Spleen (tissue), 11 donors: ENCODE results near the gene ZNF584. TPM values are rescaled to one million over a fixed set of nuclear protein-coding genes. Genes with fewer than 3 reads are reported as not detected.

ENCODE experiments used
- DNase-seq: peaks from one replicate; pipeline ENCODE4 v3.0.0-alpha.2; 2020
- H3K27ac ChIP-seq, 8 donors: fragments of 200-600 bp; sonication (generic) in 7 of 8; 1 replicate in 4 of 8; 2 replicates in 4 of 8; pipeline versions ENCODE4 v1.5.0 to v1.8.0; 2016 to 2021; ENCODE audit warnings: inconsistent platforms in 4 of 8, mild to moderate bottlenecking in 4 of 8, moderate library complexity in 1 of 8
- H3K27me3 ChIP-seq, 7 donors: fragments of 200-600 bp; sonication (generic) in 6 of 7; replicated peaks in 1 of 7; 1 replicate in 4 of 7; 2 replicates in 3 of 7; pipeline versions ENCODE4 v1.5.0 to v1.8.0; 2016 to 2021; ENCODE audit warnings: inconsistent platforms in 3 of 7, mild to moderate bottlenecking in 1 of 7
- H3K36me3 ChIP-seq, 6 donors: fragments of 200-600 bp; sonication (generic) in 5 of 6; 1 replicate in 4 of 6; 2 replicates in 2 of 6; pipeline versions ENCODE4 v1.5.0 to v1.8.0; 2016 to 2021; ENCODE audit warnings: inconsistent platforms in 2 of 6
- H3K4me1 ChIP-seq, 6 donors: fragments of 200-600 bp; sonication (generic) in 5 of 6; 1 replicate in 3 of 6; 2 replicates in 3 of 6; pipeline versions ENCODE4 v1.5.0 to v1.8.0; 2016 to 2021; ENCODE audit warnings: inconsistent platforms in 3 of 6
- H3K4me3 ChIP-seq, 8 donors: fragments of 200-600 bp; sonication (generic) in 7 of 8; 1 replicate in 4 of 8; 2 replicates in 4 of 8; pipeline versions ENCODE4 v1.5.0 to v1.8.0; 2016 to 2021; ENCODE audit warnings: inconsistent platforms in 4 of 8, mild to moderate bottlenecking in 4 of 8, moderate library complexity in 2 of 8
- H3K9me3 ChIP-seq, 8 donors: fragments of 200-600 bp; sonication (generic) in 7 of 8; 1 replicate in 4 of 8; 2 replicates in 4 of 8; pipeline versions ENCODE4 v1.5.0 to v1.8.0; 2016 to 2021; ENCODE audit warnings: inconsistent platforms in 4 of 8
- CTCF ChIP-seq, 11 experiments: fragments of 200-600 bp in 7 of 11; fragments of 450-650 bp in 4 of 11; sonication (generic) in 4 of 11; IDR thresholded peaks in 8 of 11; conservative IDR thresholded peaks in 3 of 11; 1 replicate in 7 of 11; 2 replicates in 4 of 11; pipeline versions ENCODE4 v1.4.0 to v1.8.0; 2016 to 2021; ENCODE audit warnings: antibody characterized with exemption in 11 of 11, inconsistent platforms in 4 of 11, mild to moderate bottlenecking in 1 of 11
- POLR2A ChIP-seq, 3 donors: fragments of 450-650 bp; IDR thresholded peaks; one replicate each; pipeline ENCODE4 v1.5.1; 2017; ENCODE audit warnings: antibody characterized with exemption in 3 of 3, mild to moderate bottlenecking in 1 of 3
- POLR2AphosphoS5 ChIP-seq, 3 donors: sonication (generic); formaldehyde crosslinking; IDR thresholded peaks; one replicate each; pipeline ENCODE4 v1.5.1; 2017; ENCODE audit warnings: antibody characterized with exemption in 3 of 3
- WGBS, 5 donors: extraction: QIAGEN DNeasy Blood & Tissue Kit in 3 of 5; methylation state at CpG; one replicate each; pipeline versions ENCODE4 v1.1.5 to v1.1.7; 2013 to 2018; 5-methylcytosine and 5-hydroxymethylcytosine counted together
- intact Hi-C: fragments of 100-400 bp; cut with DNase I; formaldehyde crosslinking; loops from one replicate; pipeline ENCODE4 v1.15.0; 2023; ENCODE audit warnings: low total_unique reads
- polyA plus RNA-seq, 3 donors: library from polyadenylated mRNA; stranded (reverse); fragments of 200-250 nt; gene quantifications; one replicate each; pipeline ENCODE4 v1.2.1, GENCODE V29; 2013
- total RNA-seq, 7 donors: library from RNA; depleted of rRNA in 3 of 7; stranded (reverse); fragments of >200 nt in 3 of 7; fragmentation: NEBNext Ultra II Directional in 4 of 7; extraction: Animal tissue kit (Norgen Biotek cat#: 25700) in 4 of 7; gene quantifications; one replicate each; pipeline versions ENCODE4 v1.1.0 to v1.2.1, GENCODE V29; 2016 to 2021
- donor health status: healthy with polysubstance abuse.
- donor health status: DM: no; HTN: no; CAD: no; lungs with moderate emphysema.
- donor health status: DM: no; HTN: no; CAD: no.
- donor health status: Bipolar disorder and iron deficiency.
- donor health status: healthy.
- donor health status: DM: no; HTN: no; CAD: no.
- donor health status: DM: yes; HTN: yes; CAD: no.

ZNF584 gene
- total and polyA plus RNA-seq, 10 donors: 2.3 to 11.2 (median 8.3) TPM

- no peaks in the 10 kb centered on the region for H3K9me3 ChIP-seq
- peak; percentile 77 for DNase-seq
- no peaks in the 10 kb centered on the region for H3K27me3 ChIP-seq
- H3K4me1 ChIP-seq: peaks cover 23 to 38% (median 28%) of the 10 kb centered on the region in 6 donors
- H3K27ac ChIP-seq: peak overlapping the region in 2 of 8 donors; percentile 97 to 100
- WGBS, 5 donors: 90 to 95% (median 93%) methylated on average over 6 of the region's 6 CpGs
- H3K36me3 ChIP-seq: no peaks in the 10 kb centered on the region
- intact Hi-C loops: no loop called here
- TF ChIP-seq CTCF (IDR thresholded peaks at IDR 0.05 in 8 of 11, conservative IDR thresholded peaks at IDR 0.05 in 3 of 11): no peak
- TF ChIP-seq POLR2AphosphoS5 (IDR thresholded peaks at IDR 0.05): no peak
- TF ChIP-seq POLR2A (IDR thresholded peaks at IDR 0.05): no peak
- no peak overlapping the region for H3K4me3 ChIP-seq
Measured at GRCh38 chr19:58379246-58379645, 29.2 kb upstream of the ZNF584 start.

- 4 to 8% (median 6%) methylated on average over 24 of the region's 24 CpGs for WGBS, 5 donors
Measured at GRCh38 chr19:58380037-58380661, 28.3 kb upstream of the ZNF584 start.

GRCh38 chr19:58380662-58381459 is 27.6 kb upstream of the ZNF584 start, which contains the start of gene ZNF837:
ZNF837 (minus strand) TSS chr19:58381030; CDS start chr19:58369332, 11,698 bp downstream.
- Histone ChIP-seq H3K27ac (peak within 1 kb of the TSS; percentile 87 to 100 (median 96)), H3K9me3 (no peaks in the 10 kb centered on the region), H3K36me3 (no peaks in the 10 kb centered on the region), H3K27me3 (no peaks in the 10 kb centered on the region), H3K4me1 (peaks cover 28 to 51% (median 35%) of the 10 kb centered on the region in 6 donors), H3K4me3 (peak within 1 kb of the TSS; percentile 60 to 98 (median 83))
- 0 to 1% (median 0%) methylated on average over 21 to 83 of the region's 83 CpGs for WGBS, 5 donors
- peak; percentile 100 for DNase-seq
- intact Hi-C loops: no loop called here
- TF ChIP-seq POLR2A (IDR thresholded peaks at IDR 0.05): peak; percentile 65 to 86 (median 84)
- peak; percentile 94 to 96 (median 96) for TF ChIP-seq POLR2AphosphoS5 (IDR thresholded peaks at IDR 0.05)
- peak in 6 of 11 experiments; percentile 10 to 56 (median 36) for TF ChIP-seq CTCF (IDR thresholded peaks at IDR 0.05 in 8 of 11, conservative IDR thresholded peaks at IDR 0.05 in 3 of 11)

More at GRCh38 chr19:58380037-58380661, 28.3 kb upstream of the ZNF584 start:
- Histone ChIP-seq H3K9me3 (no peaks in the 10 kb centered on the region), H3K36me3 (no peaks in the 10 kb centered on the region), H3K4me1 (peaks cover 23 to 44% (median 28%) of the 10 kb centered on the region in 6 donors), H3K27ac (peak overlapping the region; percentile 87 to 100 (median 96)), H3K27me3 (no peaks in the 10 kb centered on the region), H3K4me3 (peak overlapping the region; percentile 60 to 98 (median 83))
- TF ChIP-seq POLR2AphosphoS5 (IDR thresholded peaks at IDR 0.05) (no peak), POLR2A (IDR thresholded peaks at IDR 0.05) (no peak), CTCF (IDR thresholded peaks at IDR 0.05 in 8 of 11, conservative IDR thresholded peaks at IDR 0.05 in 3 of 11) (no peak)
- no peak for DNase-seq
- intact Hi-C loops: no loop called here
